Liver (tissue), 9 donors: Measurements from ENCODE around the gene IL4. TPM values are rescaled to one million over a fixed set of nuclear protein-coding genes. Genes with fewer than 3 reads are reported as not detected.

Experiments used
- DNase-seq: peaks from one replicate; pipeline ENCODE4 v3.0.0-alpha.2; 2017; ENCODE audit warnings: low spot score
- H3K27ac ChIP-seq, 2 donors: one replicate each; pipeline ENCODE4 v1.7.0; 2013; ENCODE audit warnings: inconsistent platforms in 2 of 2, low read length in 2 of 2, control low read depth in 1 of 2, low read depth in 1 of 2, mild to moderate bottlenecking in 1 of 2
- H3K27me3 ChIP-seq, 4 donors: one replicate each; pipeline versions ENCODE4 v1.6.1 to v1.7.0; 2013; ENCODE audit warnings: low read length in 3 of 4, inconsistent platforms in 1 of 4, mild to moderate bottlenecking in 1 of 4, moderate library complexity in 1 of 4; ENCODE audit not compliant: control insufficient read depth in 4 of 4, insufficient read depth in 4 of 4
- H3K36me3 ChIP-seq, 4 donors: one replicate each; pipeline versions ENCODE4 v1.6.1 to v1.7.0; 2013; ENCODE audit warnings: low read length in 3 of 4, mild to moderate bottlenecking in 3 of 4, low read depth in 1 of 4, moderate library complexity in 1 of 4; ENCODE audit not compliant: control insufficient read depth in 4 of 4, insufficient read depth in 3 of 4
- H3K4me1 ChIP-seq, 4 donors: one replicate each; pipeline versions ENCODE4 v1.6.1 to v1.7.0; 2013; ENCODE audit warnings: low read length in 3 of 4, mild to moderate bottlenecking in 3 of 4, moderate library complexity in 1 of 4; ENCODE audit not compliant: control insufficient read depth in 4 of 4, insufficient read depth in 4 of 4
- H3K4me3 ChIP-seq, 3 donors: one replicate each; pipeline versions ENCODE4 v1.6.1 to v1.7.0; 2013; ENCODE audit warnings: low read length in 3 of 3, control low read depth in 1 of 3, low read depth in 1 of 3, mild to moderate bottlenecking in 1 of 3
- H3K9ac ChIP-seq, 2 donors: one replicate each; pipeline ENCODE4 v1.7.0; 2013; ENCODE audit warnings: low read length in 2 of 2, mild to moderate bottlenecking in 2 of 2, moderate library complexity in 2 of 2, control low read depth in 1 of 2, low read depth in 1 of 2
- H3K9me3 ChIP-seq, 4 donors: one replicate each; pipeline versions ENCODE4 v1.6.1 to v1.7.0; 2013; ENCODE audit warnings: low read length in 3 of 4; ENCODE audit not compliant: control insufficient read depth in 4 of 4
- ATF3 ChIP-seq: IDR thresholded peaks from 2 replicates; pipeline ENCODE4 v1.6.1; 2016; ENCODE audit warnings: antibody characterized with exemption
- CTCF ChIP-seq: fragments of 150-350 bp; IDR thresholded peaks from 2 replicates; pipeline ENCODE4 v1.5.1; 2017; ENCODE audit warnings: improper control_type of control experiment, low read depth, low read length; ENCODE audit not compliant: missing input control
- EGR1 ChIP-seq, 2 donors: IDR thresholded peaks; 2 replicates each; pipeline ENCODE4 v1.6.1; 2016 to 2018; ENCODE audit warnings: antibody characterized with exemption in 2 of 2, low read depth in 2 of 2
- FOXA1 ChIP-seq: IDR thresholded peaks from 2 replicates; pipeline ENCODE4 v1.6.1; 2016; ENCODE audit warnings: antibody characterized with exemption
- HNF4A ChIP-seq, 2 donors: conservative IDR thresholded peaks; 2 replicates each; pipeline ENCODE4 v1.6.1; 2016; ENCODE audit warnings: antibody characterized with exemption in 2 of 2, mild to moderate bottlenecking in 2 of 2
- HNF4G ChIP-seq: IDR thresholded peaks from 2 replicates; pipeline ENCODE4 v1.6.1; 2016; ENCODE audit warnings: antibody characterized with exemption
- MAX ChIP-seq: IDR thresholded peaks from 2 replicates; pipeline ENCODE4 v1.6.1; 2016; ENCODE audit warnings: antibody characterized with exemption
- NR2F2 ChIP-seq: IDR thresholded peaks from 2 replicates; pipeline ENCODE4 v1.6.1; 2016; ENCODE audit warnings: antibody characterized with exemption
- RAD21 ChIP-seq, 2 donors: IDR thresholded peaks; 2 replicates each; pipeline ENCODE4 v1.6.1; 2016; ENCODE audit warnings: antibody characterized with exemption in 2 of 2, mild to moderate bottlenecking in 2 of 2
- REST ChIP-seq: IDR thresholded peaks from 2 replicates; pipeline ENCODE4 v1.6.1; 2016; ENCODE audit warnings: antibody characterized with exemption, mild to moderate bottlenecking
- RXRA ChIP-seq, 2 donors: IDR thresholded peaks; 2 replicates each; pipeline ENCODE4 v1.6.1; 2017 to 2018; ENCODE audit warnings: antibody characterized with exemption in 2 of 2, mild to moderate bottlenecking in 1 of 2
- SP1 ChIP-seq: IDR thresholded peaks from 2 replicates; pipeline ENCODE4 v1.6.1; 2018; ENCODE audit warnings: antibody characterized with exemption, mild to moderate bottlenecking
- TAF1 ChIP-seq: conservative IDR thresholded peaks from 2 replicates; pipeline ENCODE4 v1.6.1; 2016; ENCODE audit warnings: antibody characterized with exemption, mild to moderate bottlenecking
- YY1 ChIP-seq: IDR thresholded peaks from 2 replicates; pipeline ENCODE4 v1.6.1; 2016; ENCODE audit warnings: antibody characterized with exemption, mild to moderate bottlenecking
- ZBTB33 ChIP-seq: IDR thresholded peaks from 2 replicates; pipeline ENCODE4 v1.6.1; 2016; ENCODE audit warnings: antibody characterized with exemption
- WGBS: extraction: QIAGEN DNeasy Blood & Tissue Kit; methylation state at CpG from one replicate; pipeline ENCODE4 v1.1.7; 2013; 5-methylcytosine and 5-hydroxymethylcytosine counted together
- polyA plus RNA-seq, 2 donors: library from polyadenylated mRNA; stranded (reverse) in 1 of 2; unstranded in 1 of 2; fragments of 200-250 nt in 1 of 2; fragments of >200 nt in 1 of 2; fragmentation: Nextera tagmentation in 1 of 2; extraction: Ambion mirVana in 1 of 2; gene quantifications; one replicate each; pipeline versions ENCODE4 v1.2.1 to v1.2.3, GENCODE V29; 2013 to 2015
- total RNA-seq, 2 donors: library from RNA; depleted of rRNA; stranded (reverse); fragments of >200 nt; gene quantifications; one replicate each; pipeline ENCODE4 v1.2.3, GENCODE V29; 2014
- donor health status: healthy.
- donor health status: healthy.
- donor health status: healthy.
- donor health status: healthy.
- donor health status: healthy.

Gene IL4
- total and polyA plus RNA-seq, 4 donors: not detected

- H3K9ac ChIP-seq: no peak overlapping the region
- TF ChIP-seq FOXA1: no peak
- TF ChIP-seq TAF1: no peak
- no peaks in the 10 kb centered on the region for H3K4me1 ChIP-seq
- no peaks in the 10 kb centered on the region for H3K9me3 ChIP-seq
- no peaks in the 10 kb centered on the region for H3K27me3 ChIP-seq
- no peak overlapping the region for H3K27ac ChIP-seq
- no peak for DNase-seq
- no peaks in the 10 kb centered on the region for H3K36me3 ChIP-seq
- WGBS: 65% methylated on average over 7 of the region's 7 CpGs
- no peak overlapping the region for H3K4me3 ChIP-seq
Measured at GRCh38 chr5:132688536-132689339, 14.9 kb downstream of the IL4 start.

- DNase-seq: no peak
- Histone ChIP-seq H3K9me3 (no peaks in the 10 kb centered on the region), H3K27ac (no peak overlapping the region), H3K4me3 (no peak overlapping the region), H3K9ac (no peak overlapping the region), H3K36me3 (no peaks in the 10 kb centered on the region), H3K27me3 (no peaks in the 10 kb centered on the region), H3K4me1 (no peaks in the 10 kb centered on the region)
- 92% methylated on average over 7 of the region's 7 CpGs for WGBS
- no peak for TF ChIP-seq NR2F2
- no peak for TF ChIP-seq ZBTB33
- no peak for TF ChIP-seq HNF4A (conservative IDR thresholded peaks at IDR 0.05)
- no peak for TF ChIP-seq EGR1 (IDR thresholded peaks at IDR 0.05; ENCODE audit: low read depth in 2 of 2)
- TF ChIP-seq YY1: no peak
- no peak for TF ChIP-seq RAD21 (IDR thresholded peaks at IDR 0.05)
- no peak for TF ChIP-seq TAF1
- no peak for TF ChIP-seq SP1
- TF ChIP-seq HNF4G: no peak
Measured at GRCh38 chr5:132689513-132689912, 15.7 kb downstream of the IL4 start.

GRCh38 chr5:132690156-132690555, 16.4 kb downstream of the IL4 start:
- DNase-seq: no peak
- WGBS: 98% methylated on average over 3 of the region's 3 CpGs
- TF ChIP-seq RAD21 (IDR thresholded peaks at IDR 0.05) (no peak), CTCF (no peak), ATF3 (no peak), MAX (no peak), RXRA (IDR thresholded peaks at IDR 0.05) (no peak), SP1 (no peak), HNF4A (conservative IDR thresholded peaks at IDR 0.05) (no peak), REST (no peak), EGR1 (IDR thresholded peaks at IDR 0.05; ENCODE audit: low read depth in 2 of 2) (no peak), NR2F2 (no peak)
- Histone ChIP-seq H3K4me3 (no peak overlapping the region), H3K9me3 (no peaks in the 10 kb centered on the region), H3K36me3 (no peaks in the 10 kb centered on the region), H3K27me3 (no peaks in the 10 kb centered on the region), H3K4me1 (no peaks in the 10 kb centered on the region), H3K27ac (no peak overlapping the region), H3K9ac (no peak overlapping the region)
